Mammary epithelial cell (primary cell): Measurements from ENCODE around the gene ATP2B3.

ENCODE experiments used
- CTCF ChIP-seq, 2 donors: IDR thresholded peaks in 1 of 2; conservative IDR thresholded peaks in 1 of 2; 2 replicates each; pipeline ENCODE4 v1.5.1; 2011 to 2012; ENCODE audit warnings: inconsistent platforms in 2 of 2, low read length in 2 of 2, mild to moderate bottlenecking in 2 of 2, control low read depth in 1 of 2, low read depth in 1 of 2; ENCODE audit not compliant: insufficient read depth in 1 of 2; ENCODE audit errors: extremely low read depth in 1 of 2
- EZH2 ChIP-seq: IDR thresholded peaks from 2 replicates; pipeline ENCODE4 v1.6.1; 2012; ENCODE audit warnings: low read length, inconsistent platforms, borderline replicate concordance

GRCh38 chrX:153549231-153549630 is 31.8 kb downstream of the ATP2B3 start:
- TF ChIP-seq CTCF (conservative IDR thresholded peaks at IDR 0.05 in 1 of 2, IDR thresholded peaks at IDR 0.05 in 1 of 2; ENCODE audit: extremely low read depth in 1 of 2, insufficient read depth in 1 of 2, low read depth in 1 of 2, low read length in 2 of 2) = no peak
- no peak for TF ChIP-seq EZH2
